GM21381 (cell line): ENCODE data around the gene FOCAD.

ENCODE experiments used
- ATAC-seq: cut with Tn5 transposase; IDR thresholded peaks from one replicate; pipeline ENCODE4 v1.9.1; 2021; ENCODE audit warnings: mild to moderate bottlenecking, moderate library complexity; ENCODE audit not compliant: unreplicated experiment

The FOCAD gene

DNA sequence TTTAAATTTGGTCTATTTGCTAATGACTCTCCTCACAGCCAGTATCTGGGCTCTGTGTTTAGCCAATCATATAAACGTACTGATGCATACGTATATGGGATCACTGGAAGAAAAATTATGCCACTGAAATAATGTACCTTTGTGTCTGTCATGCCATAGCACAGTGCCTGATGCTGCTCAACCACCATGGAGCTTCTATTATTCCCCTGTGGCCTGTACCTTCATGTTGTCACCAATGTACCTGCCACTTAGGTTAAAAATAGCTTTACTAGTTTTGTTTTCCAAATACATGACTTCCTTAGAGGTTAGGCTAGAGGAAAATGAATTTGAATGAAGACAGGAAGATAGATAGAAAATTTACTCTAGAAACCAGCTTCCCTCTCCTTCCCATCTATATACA, 312.8 kb downstream of the FOCAD start:
- ATAC-seq: no peak

DNA sequence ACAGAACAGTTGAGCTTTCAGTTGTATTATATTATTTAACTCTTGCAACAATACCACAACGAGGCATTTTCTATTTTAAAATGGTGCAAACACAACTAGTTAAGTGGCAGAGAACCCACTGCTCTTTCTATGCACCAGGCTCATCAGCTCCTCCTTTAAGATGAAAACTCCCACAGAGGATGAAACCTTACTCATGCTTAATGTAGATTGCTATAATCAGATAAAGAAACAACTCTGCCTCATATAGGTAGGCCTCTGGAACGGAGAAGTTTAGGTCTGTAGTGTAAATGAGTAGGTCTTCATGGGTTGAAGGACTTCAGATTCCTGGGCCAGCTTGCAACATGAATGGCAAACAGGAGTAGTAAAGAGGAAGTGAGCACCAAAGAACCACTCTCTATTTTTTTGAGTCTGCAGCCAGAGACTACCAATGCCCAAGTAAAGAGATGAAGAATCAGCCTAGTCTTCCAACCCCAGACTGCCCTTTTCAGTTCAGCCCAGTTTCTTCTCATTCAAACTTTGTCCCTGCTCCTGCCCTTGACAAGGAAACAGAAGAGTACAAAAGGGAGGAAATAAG, 313.5 kb downstream of the FOCAD start:
- ATAC-seq: peak; percentile 76

DNA sequence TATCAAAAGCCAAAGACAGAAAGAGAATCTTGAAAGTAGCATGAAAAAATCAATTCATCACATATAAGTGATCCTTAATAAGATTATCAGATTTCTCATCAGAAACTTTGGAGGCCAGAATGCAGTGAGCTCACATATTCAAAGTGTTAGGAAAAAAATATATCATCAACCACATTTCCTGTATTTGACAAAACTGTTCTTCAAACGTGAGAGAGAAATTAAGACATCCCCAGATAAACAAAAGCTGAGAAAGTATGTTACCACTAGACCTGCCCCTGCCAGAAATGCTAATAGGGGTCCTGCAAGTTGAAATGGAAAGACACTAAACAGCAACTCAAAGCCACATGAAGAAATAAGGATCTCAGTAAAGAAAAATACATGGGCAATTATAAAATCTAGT, 317.5 kb downstream of the FOCAD start:
- ATAC-seq: no peak

DNA sequence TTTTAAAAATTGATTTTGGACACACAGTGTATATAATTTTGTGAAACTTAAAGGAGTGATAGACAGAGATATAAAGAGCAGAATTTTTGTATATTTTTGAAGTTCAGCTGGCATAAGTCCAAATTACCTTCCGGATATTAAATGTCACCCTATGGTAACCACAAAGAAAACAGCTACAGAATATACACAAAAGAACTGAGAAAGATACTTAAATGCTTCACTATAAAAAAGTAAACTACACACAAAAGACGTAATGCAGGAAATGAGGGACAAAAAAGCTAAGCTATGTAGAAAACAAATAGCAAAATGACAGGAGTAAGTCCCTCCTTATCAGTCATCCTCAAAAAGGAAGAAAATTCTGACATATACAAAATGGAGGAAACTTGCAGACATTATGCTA, 318.0 kb downstream of the FOCAD start:
- no peak for ATAC-seq

DNA sequence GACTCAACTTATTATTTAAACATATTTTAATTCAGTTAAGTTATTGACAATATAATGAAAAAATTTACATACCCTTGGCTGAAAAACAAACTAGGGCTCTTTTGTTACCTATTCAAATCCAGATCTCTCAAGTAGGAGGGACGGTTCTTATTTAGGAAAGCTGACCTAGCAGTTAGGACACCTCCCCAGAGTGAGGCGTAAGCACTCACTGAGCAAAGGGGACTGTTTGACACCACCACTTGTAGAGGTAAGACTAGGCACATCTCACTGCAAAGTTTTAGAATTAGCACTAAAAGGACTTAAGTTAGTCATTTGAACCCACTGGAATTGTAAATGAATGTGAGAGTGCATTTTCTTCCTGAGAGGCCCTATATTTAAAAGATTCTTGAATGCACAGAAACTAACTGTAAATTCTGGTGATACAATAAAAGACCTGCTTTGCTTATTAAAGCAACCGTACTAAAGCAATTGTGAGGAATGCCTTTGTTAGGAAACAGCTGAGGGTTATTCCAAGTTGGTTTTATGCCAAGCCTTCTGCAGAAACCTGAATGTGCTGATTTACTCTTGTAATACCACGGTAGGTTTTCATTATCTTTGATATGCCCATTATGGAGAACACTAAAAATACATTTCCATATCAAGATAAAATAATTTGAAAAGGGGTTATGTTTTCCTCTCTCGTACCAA, 331.2 kb downstream of the FOCAD start:
- ATAC-seq: no peak

DNA sequence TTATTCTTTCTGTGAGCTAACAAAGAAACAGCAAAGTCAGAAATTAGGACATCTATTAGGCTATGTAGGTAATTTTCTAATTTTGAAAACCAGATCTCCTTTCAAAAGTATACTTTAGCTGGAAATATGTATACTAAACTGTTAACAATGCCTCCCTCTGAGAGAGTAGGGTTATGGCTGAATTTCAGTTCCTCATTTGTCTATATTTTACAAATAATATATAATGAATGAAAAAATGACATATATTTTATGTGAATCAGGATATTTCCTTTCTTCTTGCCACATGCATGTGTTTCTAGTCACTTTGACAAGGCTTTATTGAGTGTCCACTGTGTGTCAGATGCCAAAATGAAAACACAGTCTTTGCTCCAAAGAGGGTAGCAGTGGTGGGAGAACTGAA, 331.9 kb downstream of the FOCAD start:
- ATAC-seq: no peak

DNA sequence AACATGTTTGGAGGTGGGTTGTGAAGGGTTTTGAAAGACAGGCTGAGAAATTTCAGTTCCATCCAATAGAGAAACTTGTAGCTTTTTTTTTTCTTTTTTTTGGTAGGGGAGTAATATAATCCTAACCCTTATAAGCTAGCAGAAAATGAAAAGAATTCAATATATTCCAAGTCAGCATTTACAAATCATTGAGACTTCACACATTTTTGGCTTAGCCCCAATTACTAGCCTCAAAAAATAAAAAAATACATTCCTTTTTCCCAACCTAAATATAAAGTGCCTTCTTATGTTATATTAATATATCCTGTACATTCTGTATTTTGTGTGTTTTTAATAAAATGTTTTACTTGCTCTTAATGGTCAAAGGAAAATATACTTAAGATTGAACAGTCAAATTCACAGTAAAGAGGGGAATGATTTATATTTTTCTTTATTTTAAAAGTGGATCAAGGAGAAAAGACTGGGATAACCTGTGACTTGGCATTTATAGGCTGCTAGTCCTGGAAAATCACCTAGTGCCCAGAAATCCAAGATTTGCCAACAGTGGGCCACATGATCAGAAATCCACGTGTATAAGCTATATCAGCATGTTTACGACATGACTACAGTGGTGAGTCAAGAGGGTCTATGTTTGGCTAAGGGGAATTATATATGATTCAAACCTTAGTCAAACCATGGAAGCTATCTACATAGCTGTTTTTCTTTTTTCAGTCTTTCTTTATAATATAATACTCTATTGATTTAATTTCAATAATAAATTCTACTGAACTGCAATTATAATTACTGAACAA, 332.8 kb downstream of the FOCAD start:
- no peak for ATAC-seq

DNA sequence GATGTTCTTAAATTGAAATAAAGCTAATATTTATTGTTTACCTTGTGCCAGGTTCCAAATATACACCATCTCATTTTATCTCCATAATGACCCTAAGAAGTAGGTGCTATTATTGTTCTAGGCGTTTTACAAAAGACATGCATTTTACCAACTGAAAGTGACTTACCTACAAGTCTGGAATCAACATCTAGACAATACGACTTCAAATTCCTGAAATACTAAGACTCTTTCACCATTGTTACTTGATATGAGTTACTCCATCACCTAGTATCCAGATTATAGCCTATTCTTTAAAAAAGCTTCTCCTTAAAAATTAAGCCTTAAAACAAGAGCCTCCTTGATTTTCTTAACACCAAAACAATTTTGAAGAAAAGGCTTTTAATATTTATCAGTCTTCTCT, 334.1 kb downstream of the FOCAD start:
- ATAC-seq: no peak

DNA sequence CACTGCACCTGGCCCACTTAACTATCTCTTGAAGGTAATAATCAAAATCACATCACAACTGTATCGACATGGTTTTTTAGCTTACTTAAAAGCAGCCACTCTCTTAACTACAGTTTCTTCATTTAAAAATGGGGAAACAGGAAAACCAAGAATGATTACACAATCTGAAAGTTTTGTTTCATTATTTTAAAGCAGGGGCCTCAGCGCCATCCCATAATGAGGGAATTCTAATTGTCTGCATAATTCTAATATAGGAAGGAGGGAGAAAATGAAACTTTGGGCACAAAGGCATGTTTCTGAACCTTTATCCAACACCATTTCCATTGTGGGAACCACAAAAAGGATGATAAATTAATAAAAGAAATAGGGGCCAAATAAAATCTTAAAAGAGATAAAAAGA, 339.8 kb downstream of the FOCAD start:
- no peak for ATAC-seq

DNA sequence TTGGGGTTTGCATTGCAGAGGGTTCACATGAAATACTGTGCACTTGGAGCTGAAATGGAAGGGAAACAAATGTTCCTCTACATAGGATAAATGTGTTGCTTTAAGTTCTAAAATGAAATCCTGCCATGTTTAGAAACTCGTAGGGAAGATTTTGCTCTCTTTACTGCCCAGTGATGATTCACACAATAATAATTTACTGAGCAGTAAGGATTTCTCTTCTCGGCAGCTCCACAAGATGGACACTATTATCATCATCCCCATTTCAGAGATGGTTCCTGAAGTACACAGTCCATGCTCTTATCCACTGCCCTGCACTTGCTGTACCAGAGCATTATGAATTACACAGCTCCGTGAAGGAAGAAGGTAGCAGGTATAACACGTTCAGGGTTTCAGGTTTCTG, 343.2 kb downstream of the FOCAD start:
- no peak for ATAC-seq

DNA sequence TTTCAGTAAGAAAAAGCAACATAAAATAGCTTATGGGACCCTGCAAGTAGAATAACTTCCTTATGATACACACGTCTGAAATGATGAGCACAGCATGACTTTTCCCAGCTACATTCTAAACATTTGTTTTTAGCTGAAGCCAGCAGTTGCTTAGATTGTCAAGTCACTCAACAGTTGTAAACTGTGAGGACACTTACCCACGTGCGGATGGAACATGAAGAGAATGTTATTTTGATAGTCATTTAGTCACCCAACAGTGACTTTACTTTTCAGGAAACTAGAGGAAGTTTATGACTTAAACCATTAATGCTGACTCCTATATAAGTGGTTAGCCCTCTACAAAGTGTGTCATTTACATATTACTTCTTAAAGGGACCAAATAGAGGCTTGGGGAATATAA, 344.4 kb downstream of the FOCAD start:
- ATAC-seq: no peak

DNA sequence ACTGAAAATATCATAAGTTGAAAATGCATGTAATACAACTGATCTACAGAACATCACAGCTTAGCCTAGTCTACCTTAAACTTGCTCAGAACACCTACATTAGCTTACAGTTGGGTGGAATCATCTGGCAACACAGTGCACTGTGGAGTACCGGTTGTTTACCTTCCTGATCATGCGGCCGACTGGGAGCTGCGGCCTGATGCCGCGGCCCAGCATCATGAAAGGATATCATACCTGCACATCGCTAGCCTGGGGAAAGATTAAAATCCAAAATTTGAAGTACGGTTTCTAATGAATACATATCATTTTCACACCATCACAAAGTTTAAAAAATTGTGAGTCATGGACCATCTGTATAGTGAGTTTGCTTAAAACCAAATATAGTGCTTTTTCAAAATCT, 345.6 kb downstream of the FOCAD start:
- ATAC-seq: no peak

DNA sequence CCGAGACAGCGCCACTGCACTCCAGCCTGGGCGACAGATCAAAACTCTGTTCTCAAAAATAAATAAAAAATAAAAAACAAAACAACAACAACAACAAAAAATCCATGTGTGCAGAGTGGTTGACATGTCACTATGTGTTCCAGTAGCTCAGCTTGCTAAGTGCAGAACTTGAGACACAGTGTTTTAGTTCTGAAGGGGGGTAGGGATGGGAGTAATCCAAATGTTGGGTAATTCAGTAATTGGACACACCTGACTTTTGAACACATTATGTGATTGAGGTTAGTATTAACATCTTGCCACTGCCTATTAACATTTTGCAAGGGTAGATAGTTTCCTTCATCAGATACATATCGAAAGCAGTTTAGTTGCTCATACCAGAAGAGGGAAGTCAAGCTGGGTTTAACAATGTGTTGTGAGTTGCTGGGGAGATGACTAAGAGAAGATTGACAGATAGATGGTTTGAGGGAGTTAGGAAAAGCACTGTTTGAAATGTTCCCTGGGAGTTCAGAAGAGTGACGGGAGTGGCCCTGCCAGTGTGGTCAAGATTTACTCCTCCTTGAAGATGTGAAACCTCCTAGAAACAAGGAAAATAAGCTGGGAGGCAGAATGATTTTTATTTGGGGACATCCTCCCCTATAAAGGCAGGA, 346.5 kb downstream of the FOCAD start:
- peak; percentile 63 for ATAC-seq

DNA sequence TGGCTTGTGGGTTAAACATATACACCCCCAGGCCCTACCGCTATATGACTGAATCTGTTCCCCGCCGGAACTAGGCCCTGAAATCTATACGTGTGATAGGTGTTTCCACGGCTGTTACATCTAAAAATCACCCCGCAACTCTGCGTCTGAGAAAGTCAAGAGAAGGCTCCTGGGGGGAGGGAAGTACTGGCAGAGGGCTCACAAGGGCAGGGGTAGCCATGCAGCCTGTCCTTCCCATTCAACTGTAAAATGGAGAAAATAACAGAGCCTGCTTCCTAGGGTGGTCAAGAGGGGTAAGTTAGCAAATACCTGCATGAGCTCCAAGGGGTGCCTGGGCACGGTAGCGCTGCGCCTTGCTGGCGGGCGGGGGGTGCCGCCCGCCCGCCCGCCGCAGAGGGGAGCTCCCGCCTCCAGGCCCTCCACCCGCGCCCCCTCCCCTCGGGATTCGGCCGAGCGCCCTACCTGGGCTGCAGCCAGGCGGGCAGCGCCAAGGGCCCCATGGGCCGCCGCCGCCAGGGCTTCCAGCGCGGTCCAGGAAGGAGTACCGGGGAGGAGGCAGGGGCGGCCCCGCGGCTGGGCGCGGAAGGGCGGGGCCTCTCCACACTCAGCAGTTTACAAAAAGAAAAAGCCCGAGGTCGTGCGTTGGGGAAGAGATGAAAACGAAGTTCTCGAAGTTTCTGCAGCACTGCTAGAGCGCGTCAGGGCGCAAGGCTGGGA, 347.2 kb downstream of the FOCAD start, which contains the start of gene HACD4:
HACD4 (minus strand) TSS at position 550 of the 717 bp plus-strand sequence; CDS start at position 500, 50 bp downstream.
- peak; percentile 76 for ATAC-seq

DNA sequence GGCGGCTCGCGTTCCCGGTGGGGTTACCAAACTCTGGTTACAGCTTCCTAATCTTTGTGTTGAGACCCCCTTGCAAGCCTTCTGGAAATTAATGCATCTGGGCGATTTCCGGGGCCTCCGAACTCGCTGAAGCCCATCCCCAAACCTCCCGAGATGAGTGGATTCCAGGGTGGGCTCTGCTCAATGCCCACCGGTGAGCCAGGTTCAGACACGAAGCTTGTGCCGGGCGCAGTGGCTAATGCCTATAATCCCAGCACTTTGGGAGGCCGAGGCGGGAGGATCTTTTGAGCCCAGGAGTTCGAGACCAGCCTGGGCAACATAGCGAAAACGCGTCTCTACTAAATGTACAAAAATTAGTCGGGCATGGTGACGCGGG, 347.7 kb downstream of the FOCAD start:
- ATAC-seq: no peak

DNA sequence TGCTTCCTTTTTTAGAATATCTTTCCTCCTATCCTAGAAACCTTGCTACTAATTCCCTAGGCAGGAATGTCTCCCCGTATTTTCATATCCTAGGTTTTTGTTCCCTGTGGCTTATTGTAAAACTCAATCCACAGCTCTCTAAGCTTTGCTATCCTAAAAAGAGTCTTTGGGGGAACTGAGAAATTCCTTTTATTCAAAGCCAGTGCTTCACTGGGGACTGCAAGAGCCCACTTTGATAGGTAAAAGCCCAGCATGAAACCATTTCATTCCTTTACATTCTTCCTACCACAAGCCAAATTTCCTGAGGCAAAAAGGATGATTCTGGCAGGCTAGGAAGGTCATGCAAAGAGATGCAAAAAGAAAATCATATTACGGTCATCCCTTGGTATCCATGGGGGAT, 353.2 kb downstream of the FOCAD start:
- no peak for ATAC-seq

DNA sequence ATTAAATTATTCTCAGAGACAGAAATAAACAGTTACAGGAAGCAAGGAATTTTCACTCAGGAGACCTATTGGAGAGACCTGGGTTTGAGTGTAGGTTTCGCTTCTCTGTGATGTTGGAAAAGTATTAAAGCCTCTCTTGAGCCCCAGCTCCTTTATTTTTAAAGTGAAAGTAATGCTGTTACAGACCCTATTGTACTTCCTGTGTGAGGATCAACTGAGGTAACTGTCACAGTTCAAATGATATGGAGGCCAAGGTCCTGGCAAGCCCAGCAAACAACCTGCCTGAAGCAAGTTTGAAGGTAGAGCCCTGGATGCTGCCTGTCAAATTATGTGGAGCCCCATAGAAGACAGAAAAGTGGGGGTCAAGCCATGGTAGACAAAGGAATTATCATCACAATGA, 355.2 kb downstream of the FOCAD start:
- no peak for ATAC-seq

DNA sequence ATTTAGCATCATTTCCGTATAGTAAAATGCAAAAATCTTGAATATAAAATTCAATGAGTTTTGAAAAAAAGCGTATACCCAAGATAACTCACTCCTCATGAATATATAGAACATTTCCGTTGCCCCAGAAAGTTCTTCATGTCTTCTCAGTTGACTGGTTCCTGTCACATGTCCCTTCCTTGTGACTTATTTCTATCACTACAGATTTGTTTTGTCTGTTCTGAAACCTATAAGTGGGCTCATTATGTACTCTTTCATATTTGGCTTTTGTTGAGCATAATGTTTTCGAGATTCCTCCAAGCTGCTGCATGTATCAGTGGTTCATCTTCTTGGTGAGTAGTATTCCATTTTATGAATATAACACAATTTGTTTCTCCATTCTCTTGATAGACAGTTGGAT, 358.4 kb downstream of the FOCAD start:
- no peak for ATAC-seq

DNA sequence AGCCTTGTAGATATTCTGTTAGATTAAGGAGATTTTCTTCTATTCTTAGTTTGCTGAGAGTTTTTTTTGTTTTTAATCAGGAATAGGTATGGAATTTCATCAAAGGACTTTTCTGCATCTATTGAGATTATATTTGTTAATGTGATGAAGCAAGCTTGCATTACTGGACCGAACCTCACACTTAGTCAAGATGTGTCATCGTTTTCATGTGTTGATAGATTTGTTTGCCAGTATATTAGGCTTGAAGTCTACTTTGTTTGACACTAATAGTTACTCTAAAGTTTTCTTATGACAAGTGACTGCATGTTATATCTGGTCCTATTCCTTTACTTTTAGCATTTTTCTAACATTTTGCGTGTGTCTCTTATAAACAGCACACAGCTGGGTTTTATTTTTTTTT, 359.8 kb downstream of the FOCAD start:
- no peak for ATAC-seq
